ENCODE measurements around the gene TXNRD2.

The TXNRD2 gene

GRCh38 chr22:19901577-19902244 lies 39.9 kb downstream of the TXNRD2 start:
- no peaks in the 10 kb centered on the region for H3K4me1 ChIP-seq (ENCODE audit: insufficient read depth, poor library complexity, severe bottlenecking)
- no peak for TF ChIP-seq CTCF (IDR thresholded peaks at IDR 0.05; ENCODE audit: poor library complexity, severe bottlenecking)
- ATAC-seq (ENCODE audit: low read depth), result no peak

GRCh38 chr22:19900707-19901436 lies 40.7 kb downstream of the TXNRD2 start:
- Histone ChIP-seq H3K4me3 (ENCODE audit: severe bottlenecking) (no peak overlapping the region), H3K27me3 (ENCODE audit: insufficient read depth, poor library complexity, severe bottlenecking) (no peaks in the 10 kb centered on the region), H3K36me3 (ENCODE audit: low read depth) (no peaks in the 10 kb centered on the region), H3K9me3 (ENCODE audit: severe bottlenecking) (no peaks in the 10 kb centered on the region), H3K4me1 (ENCODE audit: insufficient read depth, poor library complexity, severe bottlenecking) (no peaks in the 10 kb centered on the region), H3K27ac (ENCODE audit: poor library complexity, severe bottlenecking) (no peak overlapping the region)
- no peak for DNase-seq (ENCODE audit: low spot score)
- no peak for ATAC-seq (ENCODE audit: low read depth)
- TF ChIP-seq CTCF (IDR thresholded peaks at IDR 0.05; ENCODE audit: poor library complexity, severe bottlenecking), result no peak

More at GRCh38 chr22:19901577-19902244, 39.9 kb downstream of the TXNRD2 start:
- no peaks in the 10 kb centered on the region for H3K9me3 ChIP-seq (ENCODE audit: severe bottlenecking)
- no peaks in the 10 kb centered on the region for H3K27me3 ChIP-seq (ENCODE audit: insufficient read depth, poor library complexity, severe bottlenecking)
- DNase-seq (ENCODE audit: low spot score), result no peak
- no peak overlapping the region for H3K27ac ChIP-seq (ENCODE audit: poor library complexity, severe bottlenecking)
- H3K36me3 ChIP-seq (ENCODE audit: low read depth), result no peaks in the 10 kb centered on the region
- no peak overlapping the region for H3K4me3 ChIP-seq (ENCODE audit: severe bottlenecking)

- TF ChIP-seq CTCF (IDR thresholded peaks at IDR 0.05; ENCODE audit: poor library complexity, severe bottlenecking), result no peak
- H3K9me3 ChIP-seq (ENCODE audit: severe bottlenecking), result no peaks in the 10 kb centered on the region
- peaks cover 6% of the 10 kb centered on the region for H3K36me3 ChIP-seq (ENCODE audit: low read depth)
- no peaks in the 10 kb centered on the region for H3K27me3 ChIP-seq (ENCODE audit: insufficient read depth, poor library complexity, severe bottlenecking)
- DNase-seq (ENCODE audit: low spot score) (peak; percentile 65), ATAC-seq (ENCODE audit: low read depth) (no peak)
- H3K4me3 ChIP-seq (ENCODE audit: severe bottlenecking), result no peak overlapping the region
- H3K27ac ChIP-seq (ENCODE audit: poor library complexity, severe bottlenecking), result no peak overlapping the region
- no peaks in the 10 kb centered on the region for H3K4me1 ChIP-seq (ENCODE audit: insufficient read depth, poor library complexity, severe bottlenecking)
Measured at GRCh38 chr22:19898831-19899567, 42.6 kb downstream of the TXNRD2 start.

- Histone ChIP-seq H3K9me3 (ENCODE audit: severe bottlenecking) (no peaks in the 10 kb centered on the region), H3K27me3 (ENCODE audit: insufficient read depth, poor library complexity, severe bottlenecking) (no peaks in the 10 kb centered on the region), H3K27ac (ENCODE audit: poor library complexity, severe bottlenecking) (no peak overlapping the region), H3K4me3 (ENCODE audit: severe bottlenecking) (no peak overlapping the region), H3K4me1 (ENCODE audit: insufficient read depth, poor library complexity, severe bottlenecking) (no peaks in the 10 kb centered on the region), H3K36me3 (ENCODE audit: low read depth) (peaks cover 10% of the 10 kb centered on the region)
- peak; percentile 56 for DNase-seq (ENCODE audit: low spot score)
- no peak for ATAC-seq (ENCODE audit: low read depth)
- TF ChIP-seq CTCF (IDR thresholded peaks at IDR 0.05; ENCODE audit: poor library complexity, severe bottlenecking), result no peak
Measured at GRCh38 chr22:19898145-19898544, 43.5 kb downstream of the TXNRD2 start.
